Bladder microvascular endothelial cell (primary cell): ENCODE results near the gene ARID5A. TPM values are rescaled to one million over a fixed set of nuclear protein-coding genes. Genes with fewer than 3 reads are reported as not detected.

Experiments
- total RNA-seq: library from RNA; depleted of rRNA; stranded (reverse); fragments of >200 nt; gene quantifications from 2 replicates; pipeline ENCODE4 v1.2.3, GENCODE V29; 2014

ARID5A gene
- 7.1 and 9.8 TPM in 2 replicates for total RNA-seq

GRCh38 chr2:96536445-96537065 is at the start of gene ARID5A:
Gene ARID5A (plus strand): TSS chr2:96536752. CDS start chr2:96536827, 75 bp downstream.

GRCh38 chr2:96505231-96505889 is 31.2 kb upstream of the ARID5A start, which contains the start of gene NEURL3:
Gene NEURL3 (minus strand): TSS chr2:96505357. CDS start chr2:96505286, 71 bp downstream.

Other genes starting within 250 kb of the ARID5A start
- 49.4 and 106 TPM in 2 replicates for gene SNRNP200, start 231.2 kb upstream of the ARID5A start, total RNA-seq
- gene ITPRIPL1, start 211.4 kb upstream of the ARID5A start, total RNA-seq = 4.7 and 11.0 TPM in 2 replicates
- gene NCAPH, start 201.0 kb upstream of the ARID5A start, total RNA-seq = 13.3 and 23.6 TPM in 2 replicates
- gene NEURL3, start 31.4 kb upstream of the ARID5A start, total RNA-seq = 0.32 and 2.0 TPM in 2 replicates
- 14.7 and 29.1 TPM in 2 replicates for gene KANSL3, start 101.6 kb downstream of the ARID5A start, total RNA-seq
- gene FER1L5, start 106.0 kb downstream of the ARID5A start, total RNA-seq = not detected in 2 replicates
- 12.3 and 32.2 TPM in 2 replicates for gene LMAN2L, start 203.3 kb downstream of the ARID5A start, total RNA-seq
- gene CNNM4, start 224.2 kb downstream of the ARID5A start, total RNA-seq = 1.6 and 3.0 TPM in 2 replicates